ENCODE measurements around the gene SNX1. TPM values are rescaled to one million over a fixed set of nuclear protein-coding genes. Genes with fewer than 3 reads are reported as not detected.

SNX1 gene
- polyA plus RNA-seq, 1 donor from 2014 or later, result 44.7 TPM

DNA sequence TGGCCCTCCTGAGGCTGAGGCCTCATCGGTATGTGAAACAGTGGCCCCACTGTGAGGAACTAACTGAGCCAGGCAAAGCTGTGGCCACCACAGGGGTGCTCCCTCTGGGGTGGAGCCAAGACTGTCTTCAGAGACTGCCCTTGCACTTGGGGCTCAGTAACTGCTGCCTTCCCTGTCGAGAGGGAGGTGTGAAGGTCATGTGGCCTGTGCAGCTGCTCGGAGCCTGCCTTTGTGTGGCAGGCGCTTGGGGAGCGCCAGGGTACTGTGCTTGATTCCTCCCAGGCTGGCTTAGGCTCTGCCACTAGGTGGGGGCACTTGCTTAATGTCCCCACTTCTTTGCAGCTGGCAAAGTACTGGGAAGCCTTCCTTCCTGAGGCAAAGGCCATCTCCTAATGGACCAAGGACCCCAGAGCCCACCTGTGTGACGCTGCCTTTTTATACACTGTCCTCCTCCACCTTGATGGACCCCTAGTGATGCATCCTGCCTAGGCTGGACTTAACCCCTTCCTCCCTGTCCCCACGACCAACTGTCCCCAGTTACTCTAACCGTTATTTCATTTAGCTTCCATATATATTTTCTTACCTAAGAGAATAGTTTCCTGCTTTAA, 41.5 kb downstream of the SNX1 start:
- no peaks in the 10 kb centered on the region for H4K20me1 ChIP-seq (ENCODE audit: insufficient read depth)
- H3K27ac ChIP-seq (ENCODE audit: low read length), result no peak overlapping the region
- H3K4me2 ChIP-seq (ENCODE audit: low read length), result no peak overlapping the region
- H3K9me3 ChIP-seq (ENCODE audit: low read length), result no peaks in the 10 kb centered on the region
- no peak overlapping the region for H2AFZ ChIP-seq (ENCODE audit: low read depth, low read length)
- no peaks in the 10 kb centered on the region for H3K79me2 ChIP-seq (replicated peaks; ENCODE audit: insufficient read depth, low read length)
- TF ChIP-seq EZH2 (IDR thresholded peaks at IDR 0.05; ENCODE audit: borderline replicate concordance, insufficient read depth, low read length, poor library complexity, severe bottlenecking), result no peak
- TF ChIP-seq, protein P1, sequence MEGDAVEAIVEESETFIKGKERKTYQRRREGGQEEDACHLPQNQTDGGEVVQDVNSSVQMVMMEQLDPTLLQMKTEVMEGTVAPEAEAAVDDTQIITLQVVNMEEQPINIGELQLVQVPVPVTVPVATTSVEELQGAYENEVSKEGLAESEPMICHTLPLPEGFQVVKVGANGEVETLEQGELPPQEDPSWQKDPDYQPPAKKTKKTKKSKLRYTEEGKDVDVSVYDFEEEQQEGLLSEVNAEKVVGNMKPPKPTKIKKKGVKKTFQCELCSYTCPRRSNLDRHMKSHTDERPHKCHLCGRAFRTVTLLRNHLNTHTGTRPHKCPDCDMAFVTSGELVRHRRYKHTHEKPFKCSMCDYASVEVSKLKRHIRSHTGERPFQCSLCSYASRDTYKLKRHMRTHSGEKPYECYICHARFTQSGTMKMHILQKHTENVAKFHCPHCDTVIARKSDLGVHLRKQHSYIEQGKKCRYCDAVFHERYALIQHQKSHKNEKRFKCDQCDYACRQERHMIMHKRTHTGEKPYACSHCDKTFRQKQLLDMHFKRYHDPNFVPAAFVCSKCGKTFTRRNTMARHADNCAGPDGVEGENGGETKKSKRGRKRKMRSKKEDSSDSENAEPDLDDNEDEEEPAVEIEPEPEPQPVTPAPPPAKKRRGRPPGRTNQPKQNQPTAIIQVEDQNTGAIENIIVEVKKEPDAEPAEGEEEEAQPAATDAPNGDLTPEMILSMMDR (IDR thresholded peaks at IDR 0.05; ENCODE audit: poor library complexity, severe bottlenecking), result no peak
- TF ChIP-seq SMC3 (conservative IDR thresholded peaks at IDR 0.05; ENCODE audit: poor library complexity), result no peak
- no peak overlapping the region for H3K9ac ChIP-seq (ENCODE audit: low read length)
- no peaks in the 10 kb centered on the region for H3K27me3 ChIP-seq (ENCODE audit: insufficient read depth, low read depth, low read length)
- peaks cover 11% of the 10 kb centered on the region for H3K36me3 ChIP-seq (ENCODE audit: insufficient read depth, low read length)
- no peaks in the 10 kb centered on the region for H3F3A ChIP-seq (ENCODE audit: insufficient read depth, low read length, poor library complexity, severe bottlenecking)
- H3K4me3 ChIP-seq (ENCODE audit: low read length), result no peak overlapping the region
- H3K9me2 ChIP-seq (ENCODE audit: insufficient read depth, low read length), result no peaks in the 10 kb centered on the region

DNA sequence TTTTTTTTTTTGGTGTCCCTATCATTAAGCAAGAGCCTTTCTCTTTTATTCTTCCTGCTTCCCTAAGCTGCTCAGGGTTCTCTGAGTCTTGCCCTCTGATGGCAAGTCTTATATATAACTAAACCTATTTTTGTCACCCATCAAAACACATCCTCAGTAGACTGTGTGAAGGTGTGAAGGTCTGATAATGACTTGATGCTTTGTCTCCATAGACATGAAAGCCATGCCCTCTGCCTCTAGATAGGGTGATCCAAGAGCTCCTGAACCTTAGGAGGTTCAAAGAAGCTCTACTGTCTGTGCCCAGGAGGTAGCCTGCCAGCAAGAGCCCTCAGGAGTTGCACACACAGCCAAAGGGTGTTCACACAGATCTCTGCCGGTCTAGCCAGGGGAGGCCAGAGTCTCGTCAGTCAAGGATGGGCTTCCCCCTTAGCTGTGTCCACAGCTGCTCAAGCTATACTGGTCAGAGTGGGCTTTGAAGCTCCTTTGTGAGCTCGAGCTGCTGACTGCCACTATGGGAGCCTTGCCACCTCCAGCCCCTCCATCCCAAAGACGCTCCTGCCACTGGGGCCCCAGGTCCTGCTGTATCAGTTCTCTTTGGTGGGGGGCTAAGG, 42.7 kb downstream of the SNX1 start:
- Histone ChIP-seq H3K27me3 (ENCODE audit: insufficient read depth, low read depth, low read length) (no peaks in the 10 kb centered on the region), H3K9me3 (ENCODE audit: low read length) (no peaks in the 10 kb centered on the region), H3K4me2 (ENCODE audit: low read length) (no peak overlapping the region), H3K4me3 (ENCODE audit: low read length) (no peak overlapping the region), H3K36me3 (ENCODE audit: insufficient read depth, low read length) (peaks cover 11% of the 10 kb centered on the region), H3K9ac (ENCODE audit: low read length) (no peak overlapping the region), H2AFZ (ENCODE audit: low read depth, low read length) (no peak overlapping the region), H4K20me1 (ENCODE audit: insufficient read depth) (no peaks in the 10 kb centered on the region), H3F3A (ENCODE audit: insufficient read depth, low read length, poor library complexity, severe bottlenecking) (no peaks in the 10 kb centered on the region), H3K27ac (ENCODE audit: low read length) (no peak overlapping the region), H3K79me2 (replicated peaks; ENCODE audit: insufficient read depth, low read length) (no peaks in the 10 kb centered on the region), H3K9me2 (ENCODE audit: insufficient read depth, low read length) (no peaks in the 10 kb centered on the region)
- no peak for TF ChIP-seq RAD21 (conservative IDR thresholded peaks at IDR 0.05)

GRCh38 chr15:64141798-64142512, 46.2 kb downstream of the SNX1 start:
- no peak overlapping the region for H2AFZ ChIP-seq (ENCODE audit: low read depth, low read length)
- no peaks in the 10 kb centered on the region for H3K79me2 ChIP-seq (replicated peaks; ENCODE audit: insufficient read depth, low read length)
- no peaks in the 10 kb centered on the region for H3F3A ChIP-seq (ENCODE audit: insufficient read depth, low read length, poor library complexity, severe bottlenecking)
- TF ChIP-seq MXI1 (conservative IDR thresholded peaks at IDR 0.05; ENCODE audit: poor library complexity, severe bottlenecking) (no peak), POLR2AphosphoS5 (IDR thresholded peaks at IDR 0.05) (no peak), SMC3 (conservative IDR thresholded peaks at IDR 0.05; ENCODE audit: poor library complexity) (no peak), RAD21 (conservative IDR thresholded peaks at IDR 0.05) (no peak), TAF1 (IDR thresholded peaks at IDR 0.05; ENCODE audit: low read depth) (no peak), EP300 (conservative IDR thresholded peaks at IDR 0.05; ENCODE audit: poor library complexity, severe bottlenecking) (no peak)
- TF ChIP-seq, protein P1 (IDR thresholded peaks at IDR 0.05; ENCODE audit: poor library complexity, severe bottlenecking), result no peak
- H3K9ac ChIP-seq (ENCODE audit: low read length), result no peak overlapping the region
- no peaks in the 10 kb centered on the region for H3K9me2 ChIP-seq (ENCODE audit: insufficient read depth, low read length)
- H4K20me1 ChIP-seq (ENCODE audit: insufficient read depth), result no peaks in the 10 kb centered on the region
- H3K27me3 ChIP-seq (ENCODE audit: insufficient read depth, low read depth, low read length), result no peaks in the 10 kb centered on the region
- no peak overlapping the region for H3K4me3 ChIP-seq (ENCODE audit: low read length)
- peaks cover 10% of the 10 kb centered on the region for H3K36me3 ChIP-seq (ENCODE audit: insufficient read depth, low read length)
- H3K27ac ChIP-seq (ENCODE audit: low read length), result no peak overlapping the region
- no peaks in the 10 kb centered on the region for H3K9me3 ChIP-seq (ENCODE audit: low read length)
- H3K4me2 ChIP-seq (ENCODE audit: low read length), result no peak overlapping the region
